OCI-LY3 (cell line): ENCODE results near the gene FGD1.

Experiments
- H2AFZ ChIP-seq: fragments of 200-600, 300-600 bp; shearing (Covaris generic); 2 replicates; pipeline ENCODE4 v1.6.0; 2014; ENCODE audit warnings: antibody characterized with exemption, low read depth, low read length
- H3K27ac ChIP-seq: fragments of 200-600, 300-600 bp; sonication (generic); 2 replicates; pipeline ENCODE4 v1.5.1; 2014; ENCODE audit warnings: mild to moderate bottlenecking, low read length, moderate library complexity, mixed read lengths
- H3K27me3 ChIP-seq: fragments of 200-600, 300-600 bp; sonication (generic); 2 replicates; pipeline ENCODE4 v1.6.1; 2014; ENCODE audit warnings: low read depth, low read length, mixed read lengths
- H3K36me3 ChIP-seq: fragments of 200-600, 300-600 bp; sonication (generic); replicated peaks from 2 replicates; pipeline ENCODE3; 2014; ENCODE audit warnings: low read depth, low read length, mixed read lengths
- H3K4me1 ChIP-seq: fragments of 300-600, 200-600 bp; sonication (generic); 2 replicates; pipeline ENCODE4 v1.6.1; 2014; ENCODE audit warnings: low read length, mixed read lengths
- H3K4me2 ChIP-seq: fragments of 200-600, 300-600 bp; sonication (generic); 2 replicates; pipeline ENCODE4 v1.6.1; 2014; ENCODE audit warnings: low read length, mixed read lengths
- H3K4me3 ChIP-seq: fragments of 300-600, 200-600 bp; sonication (generic); 2 replicates; pipeline ENCODE4 v1.5.1; 2014; ENCODE audit warnings: antibody characterized with exemption, mild to moderate bottlenecking, low read length, moderate library complexity
- H3K79me2 ChIP-seq: fragments of 300-600, 200-600 bp; shearing (Covaris generic); 2 replicates; pipeline ENCODE4 v1.6.1; 2014; ENCODE audit warnings: mild to moderate bottlenecking, low read length, mixed read lengths
- H3K9ac ChIP-seq: fragments of 300-600, 200-600 bp; shearing (Covaris generic); 2 replicates; pipeline ENCODE4 v1.6.0; 2014; ENCODE audit warnings: mild to moderate bottlenecking, low read length, moderate library complexity
- H3K9me3 ChIP-seq: fragments of 200-600, 300-600 bp; shearing (Covaris generic); 2 replicates; pipeline ENCODE4 v1.6.1; 2014; ENCODE audit warnings: low read length, mixed read lengths; ENCODE audit not compliant: insufficient read depth
- H4K20me1 ChIP-seq: fragments of 200-600, 300-600 bp; sonication (generic); 2 replicates; pipeline ENCODE4 v1.6.1; 2016; ENCODE audit warnings: low read length, mixed read lengths; ENCODE audit not compliant: insufficient read depth
- CTCF ChIP-seq: fragments of 200-600, 300-600 bp; sonication (generic); IDR thresholded peaks from 2 replicates; pipeline ENCODE4 v1.5.1; 2014; ENCODE audit warnings: antibody characterized with exemption, low read length, low read depth
- EZH2phosphoT487 ChIP-seq: fragments of 200-600 bp; shearing (Covaris generic); IDR thresholded peaks from 2 replicates; pipeline ENCODE4 v1.6.1; 2018; ENCODE audit warnings: antibody characterized with exemption, mixed run types, low read depth

The FGD1 gene

GRCh38 chrX:54446084-54446483 is 50.0 kb downstream of the FGD1 start:
- Histone ChIP-seq H3K27me3 (no peaks in the 10 kb centered on the region), H2AFZ (no peak overlapping the region), H3K4me2 (no peak overlapping the region), H3K79me2 (peaks cover 32% of the 10 kb centered on the region), H3K9me3 (no peaks in the 10 kb centered on the region), H3K36me3 (peaks cover 3% of the 10 kb centered on the region), H3K4me3 (no peak overlapping the region), H4K20me1 (peaks cover 8% of the 10 kb centered on the region; the same call in 1 of the 2 replicates), H3K27ac (no peak overlapping the region), H3K9ac (no peak overlapping the region), H3K4me1 (peaks cover 11% of the 10 kb centered on the region)
- no peak for TF ChIP-seq EZH2phosphoT487
- TF ChIP-seq CTCF, result no peak

GRCh38 chrX:54444752-54445151 is 51.3 kb downstream of the FGD1 start:
- Histone ChIP-seq H3K4me2 (no peak overlapping the region), H3K36me3 (peaks cover 3% of the 10 kb centered on the region), H4K20me1 (peaks cover 9% of the 10 kb centered on the region; the same call in 1 of the 2 replicates), H3K9me3 (no peaks in the 10 kb centered on the region), H3K9ac (no peak overlapping the region), H3K4me1 (peaks cover 12% of the 10 kb centered on the region), H2AFZ (no peak overlapping the region), H3K27ac (no peak overlapping the region), H3K79me2 (peaks cover 46% of the 10 kb centered on the region), H3K27me3 (no peaks in the 10 kb centered on the region), H3K4me3 (no peak overlapping the region)
- TF ChIP-seq EZH2phosphoT487 (no peak), CTCF (no peak)

GRCh38 chrX:54442790-54443189 is 53.2 kb downstream of the FGD1 start:
- Histone ChIP-seq H3K4me2 (no peak overlapping the region), H3K36me3 (peaks cover 3% of the 10 kb centered on the region), H2AFZ (no peak overlapping the region), H3K4me3 (no peak overlapping the region), H3K4me1 (peaks cover 17% of the 10 kb centered on the region), H3K27ac (no peak overlapping the region), H3K9ac (no peak overlapping the region), H3K27me3 (no peaks in the 10 kb centered on the region), H3K79me2 (peaks cover 47% of the 10 kb centered on the region), H4K20me1 (peaks cover 9% of the 10 kb centered on the region; the same call in 1 of the 2 replicates), H3K9me3 (no peaks in the 10 kb centered on the region)
- TF ChIP-seq EZH2phosphoT487, result no peak
- no peak for TF ChIP-seq CTCF

GRCh38 chrX:54439960-54440871 is 55.8 kb downstream of the FGD1 start, which contains the start of gene TSR2:
TSS of gene TSR2 (plus strand) at chrX:54440404. CDS start at chrX:54440422, 18 bp downstream.
- Histone ChIP-seq H4K20me1 (peaks cover 9% of the 10 kb centered on the region; the same call in 1 of the 2 replicates), H3K9me3 (no peaks in the 10 kb centered on the region), H3K79me2 (peaks cover 47% of the 10 kb centered on the region), H3K4me3 (peak within 1 kb of the TSS; percentile 99), H3K27me3 (no peaks in the 10 kb centered on the region), H3K4me2 (peak within 1 kb of the TSS; percentile 97), H3K27ac (peak within 1 kb of the TSS; percentile 41; the same call in 1 of the 2 replicates), H2AFZ (peak within 1 kb of the TSS; percentile 98), H3K4me1 (peaks cover 17% of the 10 kb centered on the region), H3K9ac (peak within 1 kb of the TSS; percentile 83), H3K36me3 (peaks cover 3% of the 10 kb centered on the region)
- TF ChIP-seq EZH2phosphoT487 (no peak), CTCF (peak; percentile 19; the same call in 1 of the 2 replicates)
